Stimulated activated CD4-positive, alpha-beta T cell treated with anti-CD3 and anti-CD28 coated beads, Interleukin-15, amount 100 ng/mL, for 24 hours (primary cell): ENCODE measurements around the gene SLC6A11.

Experiments
- DNase-seq: peaks from one replicate; pipeline ENCODE4 v3.0.0-alpha.2; 2020

Gene SLC6A11

GRCh38 chr3:10984371-10984896 lies 168.4 kb downstream of the SLC6A11 start:
- DNase-seq: no peak

- no peak for DNase-seq
Measured at GRCh38 chr3:10985181-10985580, 169.2 kb downstream of the SLC6A11 start.

DNA sequence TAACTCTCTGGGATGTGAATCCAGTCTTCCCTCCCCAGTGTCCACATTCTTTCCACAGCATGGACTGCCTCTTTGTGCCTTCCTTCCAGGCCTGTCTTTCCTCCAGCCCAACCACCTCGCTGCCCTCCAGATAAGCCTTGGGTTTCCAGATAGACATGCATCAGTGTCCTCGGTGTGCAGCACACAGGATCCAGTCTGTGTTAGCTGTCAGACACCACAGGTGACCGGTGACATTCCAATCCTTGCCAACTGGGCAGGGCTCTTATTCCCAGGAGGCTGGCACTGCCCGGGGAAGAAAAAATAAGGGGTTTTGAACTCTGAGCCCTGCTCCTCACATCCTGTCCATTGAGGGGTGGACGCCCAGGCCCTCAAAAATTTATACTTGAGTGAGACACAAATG lies 170.6 kb downstream of the SLC6A11 start:
- DNase-seq: no peak

GRCh38 chr3:10988001-10988665 lies 172.1 kb downstream of the SLC6A11 start:
- DNase-seq: no peak

DNA sequence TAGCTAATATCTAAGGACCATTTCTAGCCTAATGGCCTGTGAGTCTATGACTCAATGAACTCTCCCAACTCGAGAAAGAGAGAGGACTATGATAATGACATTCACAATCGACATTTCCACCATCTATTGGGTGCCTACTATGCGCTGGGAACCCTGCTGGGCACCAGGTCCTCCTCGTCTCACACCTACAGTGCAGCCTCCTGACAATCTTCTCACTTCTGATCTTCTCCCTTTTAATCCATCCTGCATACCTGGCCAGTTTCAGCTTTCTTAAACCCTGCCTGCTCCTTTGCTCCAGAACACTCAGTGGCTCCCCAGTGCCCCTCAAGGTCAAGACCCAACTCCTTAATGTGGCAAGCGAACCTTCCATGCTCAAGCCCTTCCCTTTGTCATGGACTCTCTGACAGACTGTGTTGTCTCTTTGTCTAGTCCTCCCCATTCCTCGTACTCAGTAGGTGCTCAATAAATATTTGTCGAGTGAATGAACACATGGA lies 173.0 kb downstream of the SLC6A11 start:
- DNase-seq: no peak
